Measurements from ENCODE around the gene PIF1. TPM values are rescaled to one million over a fixed set of nuclear protein-coding genes. Genes with fewer than 3 reads are reported as not detected.
A peak's percentile ranks its signal among the peaks of the same experiment; 100 is the strongest.

The PIF1 gene
- total and polyA plus RNA-seq, 8 donors, result 0.46 to 58.8 (median 2.4) TPM

GRCh38 chr15:64861331-64861730 lies 35.9 kb upstream of the PIF1 start:
- Histone ChIP-seq H3K36me3 (peaks cover 33 to 69% (median 62%) of the 10 kb centered on the region in 4 donors), H3K9me3 (no peaks in the 10 kb centered on the region), H3K4me1 (peaks cover 19 to 81% (median 42%) of the 10 kb centered on the region in 4 donors), H3K27ac (peak overlapping the region in 3 of 5 donors; percentile 11 to 46 (median 41)), H3K4me3 (no peak overlapping the region), H3K27me3 (no peaks in the 10 kb centered on the region)
- no peak for DNase-seq
- intact Hi-C loops (cut with DNase I; ENCODE audit: low total_unique reads), result no loop called here
- TF ChIP-seq EP300 (IDR thresholded peaks at IDR 0.05) (no peak), POLR2AphosphoS5 (IDR thresholded peaks at IDR 0.05) (no peak), POLR2A (IDR thresholded peaks at IDR 0.05) (no peak), CTCF (IDR thresholded peaks at IDR 0.05) (no peak)
- WGBS, 5 donors, result 89 to 95% (median 94%) methylated on average over 8 to 11 of the region's 11 CpGs

DNA sequence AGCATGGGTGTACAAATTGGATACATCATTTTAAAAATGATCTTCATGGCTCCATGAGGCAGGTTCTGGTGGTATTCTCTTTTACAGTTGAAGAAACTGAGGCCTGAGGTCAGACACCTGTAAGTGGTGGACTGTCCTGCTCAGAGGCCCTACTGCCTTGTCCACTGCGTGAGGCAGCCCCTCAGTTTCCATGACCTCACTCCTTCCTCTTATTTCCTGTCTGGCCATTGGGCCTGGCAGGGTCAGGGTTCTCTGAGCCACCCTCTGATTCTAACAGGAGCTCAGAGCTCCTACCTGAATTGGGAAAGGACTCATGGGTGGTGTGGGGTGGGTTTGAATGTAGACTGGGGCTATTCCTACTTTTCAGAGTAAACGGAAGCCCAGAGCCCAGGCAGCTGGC lies 33.8 kb upstream of the PIF1 start:
- Histone ChIP-seq H3K27me3 (no peaks in the 10 kb centered on the region), H3K4me1 (peaks cover 40 to 82% (median 53%) of the 10 kb centered on the region in 4 donors), H3K4me3 (no peak overlapping the region), H3K27ac (peak overlapping the region in 3 of 5 donors; percentile 28 to 83 (median 32)), H3K9me3 (no peaks in the 10 kb centered on the region), H3K36me3 (peaks cover 32 to 67% (median 60%) of the 10 kb centered on the region in 4 donors)
- intact Hi-C loops (cut with DNase I; ENCODE audit: low total_unique reads), result loop anchor here (10.0 kb wide), 1 partner anchor 46 kb away; no protein-coding TSS in a partner anchor
- WGBS, 5 donors, result 80 to 89% (median 85%) methylated on average over 2 of the region's 2 CpGs
- TF ChIP-seq EP300 (IDR thresholded peaks at IDR 0.05) (no peak), CTCF (IDR thresholded peaks at IDR 0.05) (no peak), POLR2AphosphoS5 (IDR thresholded peaks at IDR 0.05) (no peak), POLR2A (IDR thresholded peaks at IDR 0.05) (no peak)
- no peak for DNase-seq

DNA sequence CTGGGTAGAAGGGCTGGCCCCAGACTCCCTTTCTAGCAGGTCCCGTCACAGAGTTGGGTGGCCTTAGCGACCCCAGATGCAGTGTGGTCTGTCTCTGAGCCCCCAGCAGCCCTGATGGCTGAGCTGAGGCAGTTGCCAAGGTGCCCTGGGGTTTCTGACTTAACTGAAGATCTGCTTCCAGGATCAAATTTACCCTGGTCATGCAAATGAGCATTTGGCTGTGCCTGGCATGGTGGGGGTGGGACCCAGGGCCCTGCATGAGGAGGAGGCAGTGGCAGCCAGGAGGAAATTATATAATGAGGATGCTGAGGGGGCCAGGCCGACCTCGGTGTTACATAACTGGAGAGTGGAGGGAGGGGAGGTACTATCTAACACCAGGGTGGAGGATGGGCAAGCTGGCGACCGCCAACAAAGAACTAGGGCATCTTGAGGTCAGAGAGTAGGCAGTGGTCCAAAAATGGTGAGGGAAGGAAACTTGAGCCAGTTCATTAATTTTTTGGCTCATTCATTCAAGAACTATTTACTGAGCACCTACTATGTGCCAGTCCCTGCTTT lies 32.7 kb upstream of the PIF1 start:
- WGBS, 5 donors, result 45 to 64% (median 55%) methylated on average over 6 of the region's 6 CpGs
- no peaks in the 10 kb centered on the region for H3K9me3 ChIP-seq
- no peak for TF ChIP-seq CTCF (IDR thresholded peaks at IDR 0.05)
- TF ChIP-seq EP300 (IDR thresholded peaks at IDR 0.05), result no peak
- no peak for TF ChIP-seq POLR2A (IDR thresholded peaks at IDR 0.05)
- TF ChIP-seq POLR2AphosphoS5 (IDR thresholded peaks at IDR 0.05), result no peak
- peak overlapping the region in 4 of 5 donors; percentile 75 to 83 (median 79) for H3K27ac ChIP-seq
- peak in 1 of 2 donors; percentile 41 for DNase-seq
- H3K36me3 ChIP-seq, result peaks cover 41 to 65% (median 58%) of the 10 kb centered on the region in 4 donors
- no peak overlapping the region for H3K4me3 ChIP-seq
- intact Hi-C loops (cut with DNase I; ENCODE audit: low total_unique reads), result loop anchor here (10.0 kb wide), 1 partner anchor 47 kb away; no protein-coding TSS in a partner anchor
- H3K4me1 ChIP-seq, result peaks cover 48 to 88% (median 62%) of the 10 kb centered on the region in 4 donors
- H3K27me3 ChIP-seq, result no peaks in the 10 kb centered on the region

DNA sequence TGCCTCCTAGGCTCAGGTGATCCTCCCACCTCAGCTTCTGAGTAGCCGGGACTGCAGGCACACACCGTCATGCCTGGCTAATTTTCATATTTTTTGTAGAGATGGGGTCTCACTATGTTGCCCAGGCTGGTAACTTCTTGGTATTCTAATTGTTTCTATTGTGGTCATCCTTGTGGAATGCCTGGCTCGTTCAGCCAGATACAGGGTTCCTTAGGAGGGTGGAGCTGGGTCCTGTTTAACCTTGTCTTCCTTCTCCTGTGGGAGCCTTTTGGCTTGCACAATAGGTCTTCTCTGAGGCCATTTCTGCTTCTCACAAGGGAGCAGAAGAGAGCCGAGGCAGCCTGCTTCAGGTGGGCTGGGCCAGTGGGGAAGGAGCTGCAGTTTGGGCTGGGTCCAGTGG lies 32.0 kb upstream of the PIF1 start:
- H3K27ac ChIP-seq, result peak overlapping the region in 4 of 5 donors; percentile 75 to 83 (median 79)

More for the DNA sequence above, 32.0 kb upstream of the PIF1 start:
- Histone ChIP-seq H3K4me3 (no peak overlapping the region), H3K36me3 (peaks cover 41 to 66% (median 56%) of the 10 kb centered on the region in 4 donors), H3K4me1 (peaks cover 48 to 92% (median 62%) of the 10 kb centered on the region in 4 donors), H3K27me3 (no peaks in the 10 kb centered on the region), H3K9me3 (no peaks in the 10 kb centered on the region)
- WGBS, 5 donors, result 59 to 75% (median 67%) methylated on average over 4 of the region's 4 CpGs
- TF ChIP-seq POLR2A (IDR thresholded peaks at IDR 0.05) (no peak), EP300 (IDR thresholded peaks at IDR 0.05) (no peak), CTCF (IDR thresholded peaks at IDR 0.05) (no peak), POLR2AphosphoS5 (IDR thresholded peaks at IDR 0.05) (no peak)
- intact Hi-C loops (cut with DNase I; ENCODE audit: low total_unique reads), result loop anchor here (10.0 kb wide), 1 partner anchor 47 kb away; no protein-coding TSS in a partner anchor
- no peak for DNase-seq
